Subcutaneous abdominal adipose tissue (tissue), 5 donors: ENCODE data around the gene PLEKHA6.

Experiments
- H3K27ac ChIP-seq: one replicate; pipeline ENCODE4 v1.7.0; 2013; ENCODE audit warnings: low read depth, mild to moderate bottlenecking, inconsistent platforms, low read length, moderate library complexity
- H3K27me3 ChIP-seq, 5 donors: one replicate each; pipeline ENCODE4 v1.7.0; 2013; ENCODE audit warnings: low read length in 5 of 5, inconsistent platforms in 1 of 5; ENCODE audit not compliant: control insufficient read depth in 5 of 5, insufficient read depth in 4 of 5
- H3K36me3 ChIP-seq, 5 donors: one replicate each; pipeline ENCODE4 v1.7.0; 2013; ENCODE audit warnings: low read length in 5 of 5; ENCODE audit not compliant: control insufficient read depth in 5 of 5, insufficient read depth in 5 of 5
- H3K4me1 ChIP-seq, 5 donors: one replicate each; pipeline ENCODE4 v1.7.0; 2013; ENCODE audit warnings: low read length in 5 of 5, mild to moderate bottlenecking in 3 of 5, moderate library complexity in 1 of 5; ENCODE audit not compliant: control insufficient read depth in 5 of 5, insufficient read depth in 5 of 5
- H3K4me3 ChIP-seq, 5 donors: one replicate each; pipeline ENCODE4 v1.7.0; 2013; ENCODE audit warnings: low read length in 5 of 5, low read depth in 1 of 5
- H3K9ac ChIP-seq, 5 donors: one replicate each; pipeline ENCODE4 v1.7.0; 2013; ENCODE audit warnings: low read length in 5 of 5, mild to moderate bottlenecking in 4 of 5, moderate library complexity in 3 of 5
- H3K9me3 ChIP-seq, 5 donors: one replicate each; pipeline ENCODE4 v1.7.0; 2013; ENCODE audit warnings: low read length in 5 of 5; ENCODE audit not compliant: control insufficient read depth in 5 of 5
- donor health status: healthy.
- donor health status: healthy.
- donor health status: healthy.
- donor health status: healthy.
- donor health status: healthy.

The PLEKHA6 gene

GRCh38 chr1:204261746-204262505 lies 97.8 kb downstream of the PLEKHA6 start:
- Histone ChIP-seq H3K36me3 (peaks cover 0 to 2% (median 0%) of the 10 kb centered on the region in 5 donors), H3K4me3 (no peak overlapping the region), H3K27me3 (no peaks in the 10 kb centered on the region), H3K27ac (no peak overlapping the region), H3K4me1 (peaks cover 7 to 32% (median 24%) of the 10 kb centered on the region in 5 donors), H3K9me3 (no peaks in the 10 kb centered on the region), H3K9ac (no peak overlapping the region)

- H3K27ac ChIP-seq, result no peak overlapping the region
- H3K36me3 ChIP-seq, result peaks cover 0 to 2% (median 0%) of the 10 kb centered on the region in 5 donors
- no peak overlapping the region for H3K4me3 ChIP-seq
- no peaks in the 10 kb centered on the region for H3K9me3 ChIP-seq
- H3K27me3 ChIP-seq, result no peaks in the 10 kb centered on the region
- no peak overlapping the region for H3K9ac ChIP-seq
- peaks cover 7 to 25% (median 18%) of the 10 kb centered on the region in 5 donors for H3K4me1 ChIP-seq
These were observed 98.5 kb downstream of the PLEKHA6 start for GRCh38 chr1:204261266-204261665.

GRCh38 chr1:204260601-204261197 lies 99.0 kb downstream of the PLEKHA6 start:
- no peak overlapping the region for H3K4me3 ChIP-seq
- no peak overlapping the region for H3K27ac ChIP-seq
- H3K36me3 ChIP-seq, result peaks cover 0 to 2% (median 0%) of the 10 kb centered on the region in 5 donors
- no peaks in the 10 kb centered on the region for H3K27me3 ChIP-seq
- no peak overlapping the region for H3K9ac ChIP-seq
- peaks cover 7 to 22% (median 14%) of the 10 kb centered on the region in 5 donors for H3K4me1 ChIP-seq
- no peaks in the 10 kb centered on the region for H3K9me3 ChIP-seq

- peaks cover 0 to 2% (median 0%) of the 10 kb centered on the region in 5 donors for H3K36me3 ChIP-seq
These were observed 99.9 kb downstream of the PLEKHA6 start for GRCh38 chr1:204259782-204260181.

GRCh38 chr1:204259196-204259595 lies 100.5 kb downstream of the PLEKHA6 start:
- no peaks in the 10 kb centered on the region for H3K9me3 ChIP-seq
- no peak overlapping the region for H3K27ac ChIP-seq
- no peak overlapping the region for H3K9ac ChIP-seq
- H3K4me3 ChIP-seq, result no peak overlapping the region
- peaks cover 0 to 2% (median 0%) of the 10 kb centered on the region in 5 donors for H3K36me3 ChIP-seq
- peaks cover 5 to 14% (median 11%) of the 10 kb centered on the region in 5 donors for H3K4me1 ChIP-seq
- no peaks in the 10 kb centered on the region for H3K27me3 ChIP-seq

More at GRCh38 chr1:204259782-204260181, 99.9 kb downstream of the PLEKHA6 start:
- no peak overlapping the region for H3K4me3 ChIP-seq
- H3K27me3 ChIP-seq, result no peaks in the 10 kb centered on the region
- H3K27ac ChIP-seq, result no peak overlapping the region
- no peaks in the 10 kb centered on the region for H3K9me3 ChIP-seq
- peaks cover 6 to 18% (median 9%) of the 10 kb centered on the region in 5 donors for H3K4me1 ChIP-seq
- H3K9ac ChIP-seq, result no peak overlapping the region

GRCh38 chr1:204258213-204259115 lies 101.3 kb downstream of the PLEKHA6 start:
- Histone ChIP-seq H3K4me1 (peaks cover 6 to 14% (median 11%) of the 10 kb centered on the region in 5 donors), H3K27ac (no peak overlapping the region), H3K36me3 (peaks cover 0 to 2% (median 0%) of the 10 kb centered on the region in 5 donors), H3K27me3 (no peaks in the 10 kb centered on the region), H3K9me3 (no peaks in the 10 kb centered on the region), H3K4me3 (no peak overlapping the region), H3K9ac (no peak overlapping the region)

GRCh38 chr1:204257446-204257845 lies 102.3 kb downstream of the PLEKHA6 start:
- H3K4me3 ChIP-seq, result no peak overlapping the region
- H3K9ac ChIP-seq, result no peak overlapping the region
- H3K27ac ChIP-seq, result no peak overlapping the region
- H3K4me1 ChIP-seq, result peaks cover 5 to 13% (median 9%) of the 10 kb centered on the region in 5 donors
- peaks cover 0 to 2% (median 0%) of the 10 kb centered on the region in 5 donors for H3K36me3 ChIP-seq
- H3K9me3 ChIP-seq, result no peaks in the 10 kb centered on the region
- H3K27me3 ChIP-seq, result no peaks in the 10 kb centered on the region

- no peaks in the 10 kb centered on the region for H3K9me3 ChIP-seq
- no peak overlapping the region for H3K4me3 ChIP-seq
- peaks cover 0 to under 1% (median 0%) of the 10 kb centered on the region in 5 donors for H3K36me3 ChIP-seq
- no peak overlapping the region for H3K27ac ChIP-seq
- H3K27me3 ChIP-seq, result no peaks in the 10 kb centered on the region
- H3K9ac ChIP-seq, result no peak overlapping the region
- peaks cover 5 to 13% (median 10%) of the 10 kb centered on the region in 5 donors for H3K4me1 ChIP-seq
These were observed 103.2 kb downstream of the PLEKHA6 start for GRCh38 chr1:204256531-204256930.

GRCh38 chr1:204255966-204256365 lies 103.8 kb downstream of the PLEKHA6 start:
- H3K4me3 ChIP-seq, result no peak overlapping the region
- no peaks in the 10 kb centered on the region for H3K36me3 ChIP-seq
- peaks cover 5 to 14% (median 10%) of the 10 kb centered on the region in 5 donors for H3K4me1 ChIP-seq
- H3K9ac ChIP-seq, result no peak overlapping the region
- H3K27me3 ChIP-seq, result no peaks in the 10 kb centered on the region
- H3K9me3 ChIP-seq, result no peaks in the 10 kb centered on the region
- H3K27ac ChIP-seq, result no peak overlapping the region
